LNCAP (cell line): Measurements from ENCODE around the gene RELL1.

Experiments used
- TF ChIP-seq, protein P1 (sequence below): fragments of 450-650 bp; IDR thresholded peaks from 2 replicates; pipeline ENCODE4 v1.5.1; 2017; ENCODE audit warnings: mild to moderate bottlenecking

RELL1 gene

DNA sequence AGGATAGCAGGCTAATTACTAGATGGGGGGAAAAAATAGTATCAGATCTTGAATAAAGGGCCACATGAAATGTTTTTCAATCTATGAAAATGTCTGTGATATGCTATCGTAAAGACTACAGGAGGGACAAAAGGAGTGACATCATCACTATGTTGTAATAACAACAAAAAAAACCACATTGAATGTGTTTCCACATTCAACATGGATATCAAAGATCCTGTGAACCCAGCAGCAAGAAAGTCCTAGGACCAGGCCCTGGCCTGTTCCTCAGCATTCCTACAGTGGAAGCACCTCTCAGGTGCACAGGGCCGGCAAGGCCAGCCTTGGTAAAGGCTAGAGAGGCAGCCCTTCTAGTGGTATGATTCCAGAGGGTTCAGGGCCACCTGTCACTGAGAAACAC is 118.3 kb downstream of the RELL1 start:
- TF ChIP-seq, protein P1, sequence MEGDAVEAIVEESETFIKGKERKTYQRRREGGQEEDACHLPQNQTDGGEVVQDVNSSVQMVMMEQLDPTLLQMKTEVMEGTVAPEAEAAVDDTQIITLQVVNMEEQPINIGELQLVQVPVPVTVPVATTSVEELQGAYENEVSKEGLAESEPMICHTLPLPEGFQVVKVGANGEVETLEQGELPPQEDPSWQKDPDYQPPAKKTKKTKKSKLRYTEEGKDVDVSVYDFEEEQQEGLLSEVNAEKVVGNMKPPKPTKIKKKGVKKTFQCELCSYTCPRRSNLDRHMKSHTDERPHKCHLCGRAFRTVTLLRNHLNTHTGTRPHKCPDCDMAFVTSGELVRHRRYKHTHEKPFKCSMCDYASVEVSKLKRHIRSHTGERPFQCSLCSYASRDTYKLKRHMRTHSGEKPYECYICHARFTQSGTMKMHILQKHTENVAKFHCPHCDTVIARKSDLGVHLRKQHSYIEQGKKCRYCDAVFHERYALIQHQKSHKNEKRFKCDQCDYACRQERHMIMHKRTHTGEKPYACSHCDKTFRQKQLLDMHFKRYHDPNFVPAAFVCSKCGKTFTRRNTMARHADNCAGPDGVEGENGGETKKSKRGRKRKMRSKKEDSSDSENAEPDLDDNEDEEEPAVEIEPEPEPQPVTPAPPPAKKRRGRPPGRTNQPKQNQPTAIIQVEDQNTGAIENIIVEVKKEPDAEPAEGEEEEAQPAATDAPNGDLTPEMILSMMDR, result no peak

GRCh38 chr4:37562592-37562991 is 123.6 kb downstream of the RELL1 start:
- TF ChIP-seq, protein P1, result no peak

DNA sequence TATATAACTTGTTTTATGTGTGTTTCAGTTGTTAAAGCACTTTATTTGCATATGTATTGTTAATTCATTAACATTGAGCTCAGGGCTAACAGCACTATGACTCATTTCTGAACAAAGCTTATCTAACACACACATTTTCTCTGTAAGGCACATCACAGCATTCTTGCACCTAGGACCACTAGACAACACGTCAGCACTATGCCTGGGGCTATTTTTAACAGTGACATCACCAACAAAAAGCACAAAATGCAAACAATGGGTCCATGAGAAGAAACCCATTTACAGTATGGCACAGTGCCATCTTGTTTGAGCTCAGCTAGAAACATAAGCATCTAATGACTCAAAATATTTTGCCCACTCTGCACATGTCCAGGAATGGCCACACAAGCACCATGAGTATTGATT is 124.4 kb downstream of the RELL1 start:
- TF ChIP-seq, protein P1, result no peak

DNA sequence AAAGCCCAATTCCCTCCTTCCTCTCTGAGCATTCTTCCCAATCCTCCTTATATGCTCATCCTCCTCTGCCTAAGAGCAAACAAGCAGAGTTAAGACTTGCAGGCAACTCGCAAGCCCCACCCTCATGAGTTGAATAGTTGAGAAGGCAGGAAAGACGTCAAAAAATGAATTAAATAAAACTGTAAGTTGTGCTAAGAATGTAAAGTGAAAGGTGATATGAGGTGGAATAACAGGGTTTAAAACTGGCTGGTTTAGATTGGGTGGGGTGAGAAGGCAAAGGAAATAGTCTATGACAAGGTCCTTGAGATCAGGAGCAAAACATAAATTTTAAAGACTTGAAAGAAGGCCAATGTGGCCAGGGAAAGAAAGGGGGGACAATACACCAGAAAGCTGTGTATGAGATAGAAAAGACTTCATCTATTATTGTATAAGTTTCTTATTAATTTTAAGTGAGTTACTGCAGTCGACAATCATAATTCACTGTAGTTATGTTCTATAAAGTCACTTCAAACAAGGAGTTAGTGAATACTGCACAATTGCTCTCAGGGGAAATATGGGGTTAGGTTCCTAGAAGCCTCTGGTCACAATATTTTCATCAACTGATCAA is 124.9 kb downstream of the RELL1 start:
- TF ChIP-seq, protein P1, result no peak
